Type B pancreatic cell (in vitro differentiated cells): ENCODE measurements around the gene TRIM22. TPM values are rescaled to one million over a fixed set of nuclear protein-coding genes. Genes with fewer than 3 reads are reported as not detected.

Source experiments
- DNase-seq: peaks from one replicate; pipeline ENCODE4 v3.0.0; 2021; ENCODE audit warnings: mixed read lengths; ENCODE audit not compliant: unreplicated experiment; ENCODE audit errors: extremely low spot score
- H3K27ac Mint-ChIP-seq: 2 replicates; pipeline ENCODE4 v1.8.0; 2021; ENCODE audit warnings: mild to moderate bottlenecking, mixed read lengths
- H3K27me3 Mint-ChIP-seq: 2 replicates; pipeline ENCODE4 v1.8.0; 2021; ENCODE audit warnings: mixed read lengths
- H3K36me3 Mint-ChIP-seq: 2 replicates; pipeline ENCODE4 v1.8.0; 2021; ENCODE audit warnings: mixed read lengths
- H3K4me1 Mint-ChIP-seq: one replicate; pipeline ENCODE4 v1.8.0; 2021; ENCODE audit warnings: mixed read lengths; ENCODE audit not compliant: unreplicated experiment
- H3K4me3 Mint-ChIP-seq: 2 replicates; pipeline ENCODE4 v1.8.0; 2021; ENCODE audit warnings: mild to moderate bottlenecking, mixed read lengths
- H3K9me3 Mint-ChIP-seq: 2 replicates; pipeline ENCODE4 v1.8.0; 2021; ENCODE audit warnings: mixed read lengths
- total RNA-seq: library from RNA; stranded (reverse); gene quantifications from 2 replicates; pipeline ENCODE4 v1.2.1, GENCODE V29; 2021; ENCODE audit warnings: low replicate concordance
- TF ChIP-seq, protein P1 (sequence below): fragments of 200-600 bp; sonication (generic); conservative IDR thresholded peaks from 2 replicates; pipeline ENCODE4 v1.5.0; 2021; ENCODE audit warnings: antibody characterized with exemption, mild to moderate bottlenecking

The TRIM22 gene
- total RNA-seq, 1 donor from 2014 or later = 27.4 TPM

DNA sequence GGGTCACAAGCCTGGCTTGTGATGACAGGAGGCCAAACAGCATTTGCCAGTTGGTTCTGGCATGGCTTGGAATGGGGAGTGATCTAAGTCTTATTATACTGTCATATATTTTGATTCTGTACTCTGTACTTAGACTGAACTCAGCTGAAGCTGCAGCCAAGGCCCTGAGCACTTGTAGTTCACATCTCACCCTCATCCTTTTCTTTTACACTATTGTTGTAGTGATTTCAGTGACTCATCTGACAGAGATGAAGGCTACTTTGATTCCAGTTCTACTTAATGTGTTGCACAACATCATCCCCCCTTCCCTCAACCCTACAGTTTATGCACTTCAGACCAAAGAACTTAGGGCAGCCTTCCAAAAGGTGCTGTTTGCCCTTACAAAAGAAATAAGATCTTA is 47.5 kb downstream of the TRIM22 start:
- TF ChIP-seq, protein P1, sequence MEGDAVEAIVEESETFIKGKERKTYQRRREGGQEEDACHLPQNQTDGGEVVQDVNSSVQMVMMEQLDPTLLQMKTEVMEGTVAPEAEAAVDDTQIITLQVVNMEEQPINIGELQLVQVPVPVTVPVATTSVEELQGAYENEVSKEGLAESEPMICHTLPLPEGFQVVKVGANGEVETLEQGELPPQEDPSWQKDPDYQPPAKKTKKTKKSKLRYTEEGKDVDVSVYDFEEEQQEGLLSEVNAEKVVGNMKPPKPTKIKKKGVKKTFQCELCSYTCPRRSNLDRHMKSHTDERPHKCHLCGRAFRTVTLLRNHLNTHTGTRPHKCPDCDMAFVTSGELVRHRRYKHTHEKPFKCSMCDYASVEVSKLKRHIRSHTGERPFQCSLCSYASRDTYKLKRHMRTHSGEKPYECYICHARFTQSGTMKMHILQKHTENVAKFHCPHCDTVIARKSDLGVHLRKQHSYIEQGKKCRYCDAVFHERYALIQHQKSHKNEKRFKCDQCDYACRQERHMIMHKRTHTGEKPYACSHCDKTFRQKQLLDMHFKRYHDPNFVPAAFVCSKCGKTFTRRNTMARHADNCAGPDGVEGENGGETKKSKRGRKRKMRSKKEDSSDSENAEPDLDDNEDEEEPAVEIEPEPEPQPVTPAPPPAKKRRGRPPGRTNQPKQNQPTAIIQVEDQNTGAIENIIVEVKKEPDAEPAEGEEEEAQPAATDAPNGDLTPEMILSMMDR = no peak
- no peaks in the 10 kb centered on the region for H3K36me3 Mint-ChIP-seq
- H3K4me3 Mint-ChIP-seq = no peak overlapping the region
- peaks cover 5% of the 10 kb centered on the region for H3K27me3 Mint-ChIP-seq
- H3K4me1 Mint-ChIP-seq = no peaks in the 10 kb centered on the region
- no peaks in the 10 kb centered on the region for H3K9me3 Mint-ChIP-seq
- no peak for DNase-seq
- no peak overlapping the region for H3K27ac Mint-ChIP-seq

DNA sequence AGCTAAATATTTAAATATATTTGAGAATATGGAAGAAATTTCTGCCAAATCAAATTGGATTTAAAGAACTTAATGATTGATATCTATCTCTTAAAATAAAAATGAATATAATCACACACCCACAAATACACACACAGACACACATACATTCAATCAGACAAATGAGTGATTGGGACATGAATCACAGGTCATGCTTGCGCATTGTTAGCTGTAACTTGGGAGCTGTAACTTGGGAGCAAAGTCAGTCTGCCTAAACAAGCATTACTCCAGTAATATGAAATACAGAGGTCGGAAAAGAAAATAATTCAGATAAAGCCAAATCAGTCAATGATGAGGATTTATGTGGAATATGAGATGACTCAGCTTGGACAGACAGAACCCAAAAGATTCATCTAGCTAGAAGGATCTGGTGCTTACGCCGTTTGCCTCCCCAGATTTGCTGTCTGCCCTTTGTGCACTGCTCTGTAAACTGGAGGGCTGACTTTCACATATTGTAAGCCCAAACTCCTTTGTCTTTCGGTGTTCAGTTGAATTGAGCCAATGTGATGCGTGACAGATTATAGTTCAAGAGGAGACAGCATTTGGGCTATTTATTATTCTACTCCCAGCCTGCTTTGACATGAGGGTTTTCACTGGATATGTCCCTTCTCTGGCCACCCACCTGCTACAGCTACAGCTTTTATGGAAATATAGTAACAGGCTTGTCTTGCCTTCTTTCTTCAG is 48.2 kb downstream of the TRIM22 start:
- H3K36me3 Mint-ChIP-seq = no peaks in the 10 kb centered on the region
- H3K27ac Mint-ChIP-seq = no peak overlapping the region
- H3K9me3 Mint-ChIP-seq = no peaks in the 10 kb centered on the region
- peaks cover 10% of the 10 kb centered on the region for H3K27me3 Mint-ChIP-seq
- no peak overlapping the region for H3K4me3 Mint-ChIP-seq
- TF ChIP-seq, protein P1 = no peak
- no peaks in the 10 kb centered on the region for H3K4me1 Mint-ChIP-seq
- DNase-seq = no peak

DNA sequence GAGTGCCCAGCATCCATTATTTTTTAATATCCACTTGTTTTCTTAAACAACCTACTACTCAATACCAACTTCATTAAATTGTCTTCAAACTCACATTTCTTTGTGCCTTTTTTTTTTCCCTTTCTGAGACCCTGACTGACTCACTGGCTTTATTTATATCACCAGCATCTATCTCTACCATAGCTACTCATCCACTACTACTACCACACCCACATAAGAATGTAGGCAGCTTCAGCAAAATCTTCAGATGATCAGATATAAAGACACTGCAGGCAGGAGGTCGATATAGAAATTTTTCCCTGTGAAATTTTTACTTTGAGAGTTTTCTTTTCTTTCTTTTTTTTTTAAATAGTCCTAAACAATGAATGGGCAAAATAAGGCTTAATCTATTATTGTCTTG is 48.8 kb downstream of the TRIM22 start:
- Mint-ChIP-seq H3K36me3 (no peaks in the 10 kb centered on the region), H3K27ac (no peak overlapping the region), H3K4me1 (no peaks in the 10 kb centered on the region), H3K9me3 (no peaks in the 10 kb centered on the region), H3K4me3 (no peak overlapping the region), H3K27me3 (peaks cover 10% of the 10 kb centered on the region)
- DNase-seq = no peak
- TF ChIP-seq, protein P1 = no peak

DNA sequence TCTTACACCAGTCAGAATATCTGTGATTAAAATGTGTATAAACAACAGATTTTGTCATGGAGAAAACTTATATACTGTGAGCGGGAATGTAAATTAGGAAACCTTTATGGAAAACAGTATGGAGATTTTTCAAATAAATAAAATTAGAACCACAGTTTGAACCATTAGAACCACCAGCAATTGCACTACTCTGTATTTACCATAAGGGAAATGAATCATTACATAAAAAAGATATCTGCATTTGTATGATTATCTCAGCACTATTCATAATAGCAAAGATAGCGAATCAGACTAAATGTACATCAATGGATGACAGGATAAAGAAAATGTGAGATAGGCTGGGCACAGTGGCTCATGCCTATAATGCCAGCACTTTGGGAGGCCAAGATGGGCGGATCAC is 57.0 kb downstream of the TRIM22 start:
- Mint-ChIP-seq H3K27ac (no peak overlapping the region), H3K36me3 (no peaks in the 10 kb centered on the region), H3K4me1 (no peaks in the 10 kb centered on the region), H3K9me3 (no peaks in the 10 kb centered on the region), H3K27me3 (peaks cover 8% of the 10 kb centered on the region), H3K4me3 (no peak overlapping the region)
- no peak for DNase-seq
- TF ChIP-seq, protein P1 = no peak

DNA sequence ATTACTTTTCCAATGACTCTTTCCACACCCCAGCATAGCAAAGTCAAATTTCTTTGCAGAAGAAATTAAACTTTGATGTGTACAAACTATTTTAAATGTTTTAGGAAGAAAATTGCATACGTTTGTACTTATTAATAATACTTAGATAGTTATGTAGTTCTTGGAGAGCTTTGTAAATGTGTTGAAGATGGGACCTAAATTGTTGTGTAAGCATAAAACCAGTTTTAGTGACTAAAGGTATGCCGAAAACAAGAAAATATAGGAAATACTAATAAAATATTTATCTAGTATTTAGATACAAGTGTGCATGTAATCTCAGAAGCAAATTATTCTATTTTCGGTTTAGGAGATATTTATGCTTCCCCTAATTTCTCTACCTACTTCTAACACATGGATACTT is 60.2 kb downstream of the TRIM22 start:
- H3K4me1 Mint-ChIP-seq = no peaks in the 10 kb centered on the region
- H3K27ac Mint-ChIP-seq = no peak overlapping the region
- no peak for DNase-seq
- no peaks in the 10 kb centered on the region for H3K36me3 Mint-ChIP-seq
- TF ChIP-seq, protein P1 = no peak
- H3K4me3 Mint-ChIP-seq = no peak overlapping the region
- H3K9me3 Mint-ChIP-seq = no peaks in the 10 kb centered on the region
- no peaks in the 10 kb centered on the region for H3K27me3 Mint-ChIP-seq

DNA sequence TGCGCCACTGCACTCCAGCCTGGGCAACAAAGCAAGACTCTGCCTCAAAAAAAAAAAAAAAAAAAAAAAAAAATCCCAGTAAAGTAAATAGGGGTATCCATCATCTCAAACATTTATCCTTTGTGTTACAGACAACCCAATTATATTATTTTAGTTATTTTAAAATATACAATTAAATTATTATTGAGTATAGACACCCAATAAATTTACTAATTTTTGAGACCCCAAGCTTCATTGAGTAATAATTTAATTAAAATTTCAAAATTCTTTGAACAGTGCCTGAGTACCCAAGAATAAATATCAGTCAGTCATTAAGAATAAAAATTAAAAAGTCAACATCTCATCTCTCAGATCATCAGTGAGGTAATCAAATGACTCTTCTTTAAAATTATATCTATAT is 64.4 kb downstream of the TRIM22 start, which contains the start of gene OR52N4:
OR52N4 (plus strand) TSS at position 301 of the 400 bp plus-strand sequence. CDS start 498 bp downstream, outside the sequence.
- DNase-seq = no peak
- no peaks in the 10 kb centered on the region for H3K4me1 Mint-ChIP-seq
- H3K4me3 Mint-ChIP-seq = no peak within 1 kb of the TSS
- H3K27me3 Mint-ChIP-seq = peaks cover 3% of the 10 kb centered on the region
- TF ChIP-seq, protein P1 = no peak
- H3K36me3 Mint-ChIP-seq = no peaks in the 10 kb centered on the region
- no peaks in the 10 kb centered on the region for H3K9me3 Mint-ChIP-seq
- H3K27ac Mint-ChIP-seq = no peak within 1 kb of the TSS
